ENCODE results near the gene C5AR2.
"Not testable (repeated sequence)": the region's sequence is repeated elsewhere in the genome, so short reads cannot be mapped to it uniquely, and the experiment has no call there.

Gene C5AR2

DNA sequence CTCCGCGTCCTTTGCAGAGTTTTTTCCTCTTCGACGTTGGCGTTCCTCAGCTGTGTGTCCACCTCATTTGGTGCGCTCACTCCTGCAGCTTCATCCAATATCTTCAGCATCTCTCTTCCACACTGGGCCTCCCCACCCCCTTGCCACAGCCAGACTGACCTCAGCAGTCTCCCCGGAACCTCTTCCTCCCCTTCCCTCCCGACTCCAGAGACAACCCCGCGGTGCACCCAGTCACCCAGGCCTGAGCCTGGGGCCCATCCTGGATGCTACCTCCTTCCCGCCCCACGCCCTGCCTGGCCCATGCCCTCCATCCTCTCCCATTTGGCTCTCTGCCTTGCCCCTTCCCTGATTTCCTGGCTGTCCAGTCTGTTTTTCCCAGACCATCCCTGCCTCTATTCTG lies 8.1 kb upstream of the C5AR2 start:
- no peak for DNase-seq (ENCODE audit: low read depth in 3 of 3)

DNA sequence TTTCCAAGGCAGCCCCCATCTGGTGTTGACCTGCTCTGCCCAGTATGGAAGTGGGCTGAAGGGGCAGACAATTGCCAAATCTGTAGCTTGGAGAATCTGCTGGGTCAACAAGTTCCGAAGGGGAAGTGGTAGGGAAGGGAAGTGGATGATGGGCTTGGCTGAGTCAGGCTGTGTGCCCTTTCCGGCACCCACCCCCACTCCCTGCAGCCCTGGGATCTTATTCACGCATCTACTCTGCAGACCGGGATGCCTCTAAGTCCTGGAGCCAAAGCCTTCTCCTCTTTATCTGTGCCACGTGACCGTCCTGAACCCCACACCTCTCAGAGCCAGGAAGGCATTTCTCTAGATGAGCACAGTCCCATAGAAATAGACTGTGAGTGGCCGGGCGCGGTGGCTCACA lies 7.5 kb upstream of the C5AR2 start:
- no peak for DNase-seq (ENCODE audit: low read depth in 3 of 3)

DNA sequence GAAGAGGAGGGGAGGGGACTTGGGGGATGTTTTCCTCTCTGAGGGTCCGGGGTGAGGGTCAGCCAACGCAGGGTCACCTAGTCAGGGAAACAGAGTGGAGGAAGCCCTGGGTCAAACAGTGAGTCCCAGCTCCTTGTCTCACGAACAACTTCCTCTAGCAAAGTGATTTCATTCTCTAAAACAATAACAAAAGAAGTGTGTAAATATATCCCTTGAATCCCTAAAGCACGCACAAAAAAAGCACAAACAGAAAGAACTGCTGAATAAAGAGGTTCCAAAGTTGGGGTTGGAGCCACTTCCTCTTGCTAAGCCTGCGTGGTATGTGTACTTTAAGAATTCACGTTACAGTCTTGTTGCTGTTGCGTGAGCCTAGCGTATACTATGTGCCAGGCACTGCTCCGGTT lies 1.5 kb upstream of the C5AR2 start:
- DNase-seq (ENCODE audit: low read depth in 3 of 3), result no peak

DNA sequence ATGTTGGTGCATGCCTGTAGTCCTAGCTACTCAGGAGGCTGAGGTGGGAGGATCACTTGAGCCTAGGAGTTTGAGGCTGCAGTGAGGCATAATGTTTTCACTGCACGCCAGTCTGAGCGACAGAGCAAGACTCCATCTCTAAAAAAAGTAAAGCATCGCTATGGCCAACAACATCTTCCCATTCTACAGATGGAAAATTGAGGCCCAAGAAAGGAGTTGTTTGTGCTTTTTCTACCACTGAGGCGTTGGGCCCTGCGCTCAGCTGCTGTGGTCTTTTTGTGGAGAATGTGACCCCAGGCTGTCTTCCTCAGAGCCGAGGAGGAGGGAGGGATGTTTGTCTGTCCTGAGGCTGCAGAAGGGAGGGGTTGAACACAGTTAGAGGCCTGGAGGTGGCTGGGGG lies 485 bp upstream of the C5AR2 start:
- no peak for DNase-seq (ENCODE audit: low read depth in 3 of 3)

DNA sequence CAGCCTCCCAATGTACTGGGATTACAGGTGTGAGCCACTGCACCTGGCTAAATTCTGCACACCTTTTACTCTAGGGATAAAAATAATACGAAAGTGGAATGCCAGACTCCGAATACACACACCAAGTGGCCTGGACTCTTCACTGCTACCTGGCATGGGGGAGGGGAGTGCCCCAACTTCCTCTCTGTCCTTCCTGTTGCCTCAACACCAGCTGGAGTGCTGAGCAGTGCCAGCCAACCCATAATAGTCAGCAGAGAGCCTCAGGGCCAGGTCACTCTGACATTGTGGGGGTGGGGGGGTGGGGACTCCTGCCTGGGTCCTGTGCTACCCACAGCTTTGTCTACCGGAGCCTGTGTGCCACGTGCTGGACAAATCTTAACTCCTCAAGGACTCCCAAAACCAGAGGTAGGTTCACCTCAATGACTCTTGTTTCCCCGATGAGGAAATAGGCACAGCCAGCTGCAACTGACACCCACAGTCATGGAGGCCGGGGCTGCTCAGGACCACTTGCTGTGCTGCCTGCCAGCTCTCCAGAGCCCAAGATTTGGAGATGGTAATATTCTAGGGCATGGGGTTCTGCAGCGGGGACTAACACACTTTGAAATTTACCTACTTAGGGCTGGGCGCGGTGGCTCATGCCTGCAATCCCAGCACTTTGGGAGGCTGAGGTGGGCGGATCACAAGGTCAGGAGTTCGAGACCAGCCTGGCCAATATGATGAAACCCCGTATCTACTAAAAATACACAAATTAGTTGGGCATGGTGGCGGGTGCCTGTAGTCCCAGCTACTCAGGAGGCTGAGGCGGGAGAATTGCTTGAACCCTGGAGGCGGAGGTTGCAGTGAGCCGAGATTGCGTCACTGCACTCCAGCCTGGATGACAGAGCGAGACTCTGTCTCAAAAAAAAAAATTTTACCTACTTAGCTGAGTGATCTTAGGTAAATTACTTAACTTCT lies 5.1 kb downstream of the C5AR2 start:
- not testable (repeated sequence) for DNase-seq (ENCODE audit: low read depth in 3 of 3)

DNA sequence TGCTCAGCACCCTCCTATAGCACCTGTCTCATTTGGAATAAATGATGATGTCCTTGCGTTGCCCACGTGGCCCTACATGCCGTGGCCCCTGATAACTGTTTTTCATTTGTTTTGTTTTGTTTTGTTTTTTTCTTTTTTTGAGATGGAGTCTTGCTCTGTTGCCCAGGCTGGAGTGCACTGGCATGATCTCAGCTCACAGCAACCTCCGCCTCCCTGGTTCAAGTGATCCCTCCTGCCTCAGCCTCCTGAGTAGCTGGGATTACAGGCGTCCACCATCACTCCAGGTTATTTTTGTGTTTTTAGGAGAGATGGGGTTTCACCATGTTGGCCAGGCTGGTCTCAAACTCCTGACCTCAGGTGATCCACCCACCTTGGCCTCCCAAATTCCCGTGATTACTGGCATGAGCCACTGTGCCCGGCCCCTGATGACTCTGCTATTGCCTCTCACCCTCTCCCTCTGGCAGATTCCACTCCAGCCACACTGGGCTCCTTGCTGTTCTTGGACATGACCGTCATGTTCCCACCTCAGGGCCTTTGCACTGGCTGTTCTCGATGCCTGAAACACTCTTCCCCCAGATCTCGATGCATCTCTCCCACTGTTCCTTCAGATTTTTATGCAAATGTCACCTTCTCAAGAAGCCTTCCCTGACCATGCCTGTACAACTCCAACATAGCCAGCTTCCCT lies 7.4 kb downstream of the C5AR2 start:
- DNase-seq (ENCODE audit: low read depth in 3 of 3), result no peak

DNA sequence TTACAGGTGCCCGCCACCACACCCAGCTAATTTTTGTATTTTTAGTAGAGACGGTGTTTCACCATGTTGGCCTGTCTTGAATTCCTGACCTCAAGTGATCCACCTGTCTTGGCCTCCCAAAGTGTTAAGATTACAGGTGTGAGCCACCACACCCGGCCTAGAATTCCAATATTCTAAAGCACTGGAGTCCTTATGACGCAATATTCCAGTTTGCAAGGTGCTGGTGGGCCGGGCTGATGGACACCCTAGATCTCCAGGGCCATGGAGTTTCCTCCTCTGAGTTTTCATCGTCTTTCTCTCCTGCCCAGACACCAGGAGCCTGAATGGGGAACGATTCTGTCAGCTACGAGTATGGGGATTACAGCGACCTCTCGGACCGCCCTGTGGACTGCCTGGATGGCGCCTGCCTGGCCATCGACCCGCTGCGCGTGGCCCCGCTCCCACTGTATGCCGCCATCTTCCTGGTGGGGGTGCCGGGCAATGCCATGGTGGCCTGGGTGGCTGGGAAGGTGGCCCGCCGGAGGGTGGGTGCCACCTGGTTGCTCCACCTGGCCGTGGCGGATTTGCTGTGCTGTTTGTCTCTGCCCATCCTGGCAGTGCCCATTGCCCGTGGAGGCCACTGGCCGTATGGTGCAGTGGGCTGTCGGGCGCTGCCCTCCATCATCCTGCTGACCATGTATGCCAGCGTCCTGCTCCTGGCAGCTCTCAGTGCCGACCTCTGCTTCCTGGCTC lies 8.7 kb downstream of the C5AR2 start:
- DNase-seq (ENCODE audit: low read depth in 3 of 3), result no peak

DNA sequence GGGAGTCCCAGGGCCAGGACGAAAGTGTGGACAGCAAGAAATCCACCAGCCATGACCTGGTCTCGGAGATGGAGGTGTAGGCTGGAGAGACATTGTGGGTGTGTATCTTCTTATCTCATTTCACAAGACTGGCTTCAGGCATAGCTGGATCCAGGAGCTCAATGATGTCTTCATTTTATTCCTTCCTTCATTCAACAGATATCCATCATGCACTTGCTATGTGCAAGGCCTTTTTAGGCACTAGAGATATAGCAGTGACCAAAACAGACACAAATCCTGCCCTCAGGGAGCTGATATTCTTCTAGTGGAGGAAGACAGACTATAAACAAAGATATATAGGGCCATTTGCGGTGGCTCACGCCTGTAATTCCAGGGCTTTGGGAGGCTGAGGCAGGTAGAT lies 9.8 kb downstream of the C5AR2 start:
- DNase-seq (ENCODE audit: low read depth in 3 of 3), result no peak

DNA sequence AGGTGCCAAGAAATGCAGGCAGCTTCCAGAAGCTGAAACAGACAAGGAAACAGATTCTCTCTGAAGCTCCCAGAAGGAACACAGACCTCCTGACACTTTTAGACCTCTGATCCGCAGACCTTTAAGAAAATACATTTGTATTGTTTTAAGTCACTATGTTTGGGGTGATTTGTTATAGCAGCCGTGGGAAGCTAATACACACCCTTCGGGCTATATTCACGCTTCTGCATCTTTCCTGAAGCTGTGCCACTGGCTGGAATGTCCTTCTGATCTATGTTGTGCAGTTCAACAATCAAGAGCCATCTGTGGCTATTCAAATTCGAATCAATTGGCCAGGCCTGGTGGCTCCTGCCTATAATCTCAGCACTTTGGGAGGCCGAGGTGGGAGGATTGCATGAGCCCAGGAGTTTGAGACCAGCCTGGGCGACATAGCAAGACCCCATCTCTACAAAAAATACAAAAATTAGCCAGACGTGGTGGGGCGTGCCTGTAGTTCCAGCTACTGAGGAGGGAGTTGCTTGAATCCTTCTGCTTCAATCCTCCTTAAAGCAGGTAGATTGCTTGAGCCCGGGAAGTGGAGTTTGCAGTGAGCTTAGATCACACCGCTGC lies 11.3 kb downstream of the C5AR2 start:
- DNase-seq (ENCODE audit: low read depth in 3 of 3), result no peak

DNA sequence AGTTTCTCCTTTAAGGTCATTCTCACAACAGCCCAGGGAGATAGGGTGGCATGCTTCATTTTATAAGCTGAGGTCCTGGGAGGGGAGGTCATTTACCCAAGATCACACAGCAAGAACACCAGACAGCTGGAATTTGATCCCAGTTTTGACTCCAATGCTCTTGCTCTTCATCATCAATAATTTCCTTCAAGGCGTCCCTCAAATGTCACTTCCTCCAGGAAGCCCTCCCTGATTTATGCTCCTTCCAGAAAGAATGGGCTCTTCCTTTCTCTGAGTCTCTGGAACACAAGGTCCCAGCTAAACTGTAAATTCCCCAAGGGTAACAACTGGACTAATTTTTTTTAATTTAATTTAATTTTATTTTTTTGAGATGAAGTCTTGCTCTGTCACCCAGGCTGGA lies 12.4 kb downstream of the C5AR2 start:
- no peak for DNase-seq (ENCODE audit: low read depth in 3 of 3)

DNA sequence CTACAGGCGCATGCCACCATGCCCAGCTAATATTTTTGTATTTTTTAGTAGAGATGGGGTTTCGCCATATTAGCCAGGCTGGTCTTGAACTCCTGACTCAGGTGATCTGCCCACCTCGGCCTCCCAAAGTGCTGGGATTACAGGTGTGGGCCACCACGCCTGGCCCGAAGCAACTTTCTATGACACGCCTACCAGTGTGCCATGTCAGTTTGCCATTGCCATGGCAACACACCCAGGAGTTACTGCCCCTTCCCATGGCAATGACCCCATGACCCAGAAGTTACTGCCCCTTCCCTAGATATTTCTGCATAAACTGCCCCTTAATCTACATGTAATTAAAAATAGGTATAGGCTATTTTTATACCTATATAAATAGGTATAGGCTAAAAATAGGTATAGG lies 14.0 kb downstream of the C5AR2 start:
- not testable (repeated sequence) for DNase-seq (ENCODE audit: low read depth in 3 of 3)

DNA sequence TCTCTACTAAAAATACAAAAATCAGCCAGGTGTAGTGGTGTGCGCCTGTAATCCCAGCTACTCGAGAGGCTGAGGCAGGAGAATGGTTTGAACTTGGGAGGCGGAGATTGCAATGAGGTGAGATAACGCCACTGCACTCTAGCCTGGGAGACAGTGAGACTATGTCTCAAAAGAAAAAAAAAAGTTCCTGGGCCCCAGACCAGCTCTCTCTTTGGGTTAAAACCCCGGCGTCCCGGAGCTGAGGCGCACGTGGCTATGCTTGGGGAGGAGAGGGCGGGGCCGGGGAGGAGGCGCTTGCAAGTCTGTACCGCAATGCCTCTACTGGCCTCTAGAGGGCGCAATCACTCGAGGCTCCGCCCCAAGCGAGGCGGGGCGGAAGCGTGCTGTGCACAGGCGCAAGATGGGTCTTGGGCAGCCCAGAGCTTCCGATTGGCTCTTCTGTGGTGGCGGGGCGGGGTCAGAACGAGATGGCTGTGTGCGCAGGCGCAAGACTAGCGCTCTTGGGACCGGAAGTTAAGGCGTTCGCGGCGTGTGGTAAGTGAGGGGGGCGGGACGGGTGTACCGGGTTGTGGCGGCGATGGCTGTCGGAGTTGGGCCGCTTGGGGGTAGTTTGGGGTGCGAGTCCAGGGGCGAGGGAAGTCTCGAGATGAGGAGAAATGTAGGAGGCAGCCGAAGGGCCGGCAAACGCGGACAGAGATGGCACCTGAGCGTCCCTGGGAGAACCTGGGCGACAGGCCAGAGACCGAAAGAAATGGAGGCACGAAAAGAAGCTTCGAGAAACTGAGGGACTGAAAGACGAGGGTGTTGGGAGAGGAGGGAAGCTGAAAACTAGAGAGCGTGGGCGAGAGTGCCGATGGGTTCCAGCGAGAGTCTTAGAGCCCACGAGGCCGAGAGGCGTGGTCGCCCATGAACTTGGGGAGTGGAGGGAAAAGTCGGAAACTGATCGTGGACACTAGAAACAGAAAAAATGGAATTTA lies 17.1 kb downstream of the C5AR2 start, which contains the start of gene DHX34:
TSS of gene DHX34 (plus strand) at position 497 of the 977 bp plus-strand sequence. CDS start 3,716 bp downstream, outside the sequence.
- peak; percentile 96 to 99 (median 98) for DNase-seq (ENCODE audit: low read depth in 3 of 3)

DNA sequence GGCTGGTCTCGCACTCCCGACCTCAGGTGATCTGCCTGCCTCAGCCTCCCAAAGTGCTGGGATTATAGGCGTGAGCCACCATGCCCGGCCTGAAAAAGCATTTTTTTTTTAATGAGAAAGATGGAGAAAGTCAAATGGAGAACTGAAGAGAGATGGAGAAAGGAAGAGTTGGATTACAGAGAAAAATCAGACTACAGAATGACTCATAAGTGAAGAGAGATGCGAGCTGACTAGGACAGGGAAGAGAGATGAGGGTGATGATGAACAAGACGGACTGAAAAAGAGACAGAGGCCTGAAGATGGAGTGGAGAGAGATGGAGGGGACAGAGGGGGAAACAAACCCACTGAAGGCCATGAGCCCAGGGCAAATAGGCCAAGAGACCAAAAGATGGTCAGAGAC lies 18.7 kb downstream of the C5AR2 start:
- DNase-seq (ENCODE audit: low read depth in 3 of 3), result no peak

DNA sequence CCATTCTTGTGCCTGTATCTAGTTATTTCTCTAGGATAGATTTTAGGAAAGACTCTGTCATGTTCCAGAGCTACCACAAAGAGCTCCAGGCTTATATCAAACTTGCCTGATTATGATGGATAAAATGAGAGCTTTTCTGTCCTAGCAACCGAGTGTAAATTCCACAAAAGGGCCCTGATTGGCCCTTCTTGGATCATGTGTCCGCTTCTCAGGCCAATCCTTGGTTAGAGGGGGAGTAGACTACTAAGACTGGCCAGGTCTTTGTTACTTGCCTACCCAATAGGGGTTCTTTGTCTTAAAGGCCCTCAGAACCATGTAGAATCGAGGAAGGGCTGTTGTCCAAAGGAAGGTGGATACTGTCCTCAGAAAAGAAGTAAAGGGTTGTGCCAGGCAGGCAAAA lies 19.6 kb downstream of the C5AR2 start:
- no peak for DNase-seq (ENCODE audit: low read depth in 3 of 3)

DNA sequence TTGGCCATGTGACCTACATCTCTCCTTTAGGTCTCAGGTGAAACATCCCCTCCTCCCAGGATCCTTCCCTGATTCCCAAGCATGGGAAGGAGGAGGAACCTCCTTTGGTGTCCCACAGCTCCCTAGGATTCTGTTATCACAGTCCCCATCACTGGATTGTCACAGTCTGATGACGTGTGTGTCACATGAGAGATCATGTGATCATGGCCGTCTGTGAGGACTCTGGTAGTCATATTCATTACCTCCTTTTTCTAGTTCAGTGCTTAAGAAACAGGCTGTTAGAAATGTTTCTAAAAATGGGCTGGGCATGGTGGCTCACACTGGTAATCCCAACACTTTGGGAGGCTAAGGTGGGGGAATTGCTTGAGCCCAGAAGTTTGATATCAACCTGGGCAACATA lies 20.1 kb downstream of the C5AR2 start:
- DNase-seq (ENCODE audit: low read depth in 3 of 3), result no peak

DNA sequence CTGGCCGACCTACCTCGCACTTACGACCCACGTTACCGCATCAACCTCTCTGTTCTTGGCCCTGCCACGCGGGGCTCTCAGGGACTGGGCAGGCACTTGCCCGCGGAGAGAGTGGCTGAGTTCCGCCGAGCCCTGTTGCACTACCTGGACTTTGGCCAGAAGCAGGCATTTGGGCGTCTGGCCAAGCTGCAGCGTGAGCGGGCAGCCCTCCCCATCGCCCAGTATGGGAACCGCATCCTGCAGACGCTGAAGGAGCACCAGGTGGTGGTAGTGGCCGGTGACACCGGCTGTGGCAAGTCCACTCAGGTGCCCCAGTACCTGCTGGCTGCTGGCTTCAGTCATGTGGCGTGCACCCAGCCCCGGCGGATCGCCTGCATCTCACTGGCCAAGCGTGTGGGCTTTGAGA lies 21.3 kb downstream of the C5AR2 start:
- DNase-seq (ENCODE audit: low read depth in 3 of 3), result no peak

DNA sequence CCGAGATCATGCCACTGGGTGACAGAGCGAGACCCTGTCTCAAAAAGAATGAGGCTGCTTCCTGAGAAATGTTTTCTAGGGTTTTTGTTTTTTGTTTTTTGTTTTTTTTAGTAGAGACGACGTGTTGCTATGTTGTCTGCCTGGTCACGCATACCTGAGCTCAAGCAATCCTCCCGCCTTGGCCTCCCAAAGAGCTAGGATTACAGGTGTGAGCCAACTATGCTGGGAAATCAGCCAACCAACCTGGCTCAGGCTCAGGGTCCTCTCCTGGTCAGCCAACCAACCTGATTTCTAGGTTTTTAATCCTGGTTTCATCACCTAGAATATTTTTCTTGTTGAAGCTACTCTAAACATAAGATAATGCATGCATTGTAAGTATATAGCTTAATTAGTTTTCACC lies 24.9 kb downstream of the C5AR2 start:
- no peak for DNase-seq (ENCODE audit: low read depth in 3 of 3)

DNA sequence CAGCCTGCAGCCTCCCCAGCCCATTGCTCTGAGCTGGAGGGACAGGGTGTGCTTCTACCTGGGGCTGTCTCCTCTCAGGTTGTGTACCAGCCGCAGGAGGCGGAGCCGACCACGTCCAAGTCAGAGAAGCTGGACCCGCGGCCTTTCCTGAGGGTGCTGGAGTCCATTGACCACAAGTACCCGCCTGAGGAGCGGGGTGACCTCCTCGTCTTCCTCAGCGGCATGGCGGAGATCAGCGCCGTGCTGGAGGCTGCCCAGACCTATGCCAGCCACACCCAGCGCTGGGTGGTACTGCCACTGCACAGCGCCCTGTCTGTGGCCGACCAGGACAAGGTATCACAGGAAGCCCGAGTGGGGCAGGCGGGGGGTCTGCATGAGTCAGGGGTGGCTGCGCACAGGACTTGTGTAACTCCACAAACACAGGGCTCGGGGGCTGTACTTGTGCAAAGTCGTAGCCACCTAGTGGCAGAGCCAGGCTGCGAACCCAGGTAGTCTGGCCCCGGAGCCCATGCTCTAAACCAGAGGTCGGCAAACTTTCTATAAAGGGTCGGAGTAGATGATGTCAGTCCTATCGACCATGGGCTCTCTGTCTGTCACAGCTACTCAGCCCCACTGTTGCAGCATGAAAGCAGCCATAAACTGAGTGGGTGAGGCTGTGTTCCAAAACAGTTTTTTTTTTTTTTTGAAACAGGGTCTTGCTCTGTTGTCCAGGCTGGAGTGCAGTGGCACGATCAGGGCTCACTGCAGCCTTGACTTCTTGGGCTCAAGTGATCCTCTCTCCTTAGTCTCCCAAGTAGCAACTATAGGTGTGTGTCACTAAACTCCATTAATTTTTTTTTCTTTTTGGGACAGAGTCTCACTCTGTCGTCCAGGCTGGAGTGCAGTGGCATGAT lies 26.1 kb downstream of the C5AR2 start:
- DNase-seq (ENCODE audit: low read depth in 3 of 3), result no peak

DNA sequence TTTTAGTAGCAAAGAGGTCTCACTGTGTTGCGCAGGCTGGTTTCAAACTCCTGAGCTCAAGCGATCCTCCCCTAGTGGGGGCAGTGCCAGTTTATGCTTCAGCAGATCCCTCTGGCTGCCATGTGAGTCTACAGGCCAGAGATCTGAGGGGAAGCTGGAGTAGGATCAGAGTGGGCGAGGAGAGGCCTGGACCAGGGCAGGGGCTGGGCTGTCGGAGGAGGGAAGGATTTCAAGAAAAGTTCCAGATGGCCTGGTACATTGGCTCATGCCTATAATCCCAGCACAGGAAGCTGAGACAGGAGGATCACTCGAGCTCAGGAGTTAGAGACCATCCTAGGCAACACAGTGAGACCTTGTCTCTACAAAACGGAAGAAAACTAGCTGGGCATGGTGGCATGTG lies 27.0 kb downstream of the C5AR2 start:
- no peak for DNase-seq (ENCODE audit: low read depth in 3 of 3)

DNA sequence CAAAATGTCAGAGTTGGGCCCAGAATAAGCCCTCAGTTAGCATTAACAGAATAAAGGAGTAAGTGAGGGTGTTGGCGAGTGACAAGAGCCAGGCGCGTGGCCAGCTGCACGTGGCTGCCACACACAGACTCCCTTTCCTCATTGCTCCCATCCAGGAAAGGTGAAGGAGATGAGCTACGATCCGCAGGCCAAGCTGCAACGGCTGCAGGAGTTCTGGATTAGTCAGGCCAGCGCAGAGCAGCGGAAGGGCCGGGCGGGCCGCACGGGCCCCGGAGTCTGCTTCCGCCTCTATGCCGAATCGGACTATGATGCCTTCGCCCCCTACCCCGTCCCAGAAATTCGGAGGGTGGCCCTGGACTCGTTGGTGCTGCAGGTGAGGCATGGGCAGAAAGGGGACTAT lies 30.3 kb downstream of the C5AR2 start:
- DNase-seq (ENCODE audit: low read depth in 3 of 3), result no peak

Data from stimulated activated CD4-positive, alpha-beta T cell treated with anti-CD3 and anti-CD28 coated beads, TNF-alpha, amount 100 ng/mL, for 48 hours (primary cell).